Tibial nerve (tissue), 4 donors: ENCODE results near the gene DNAJC25. TPM values are rescaled to one million over a fixed set of nuclear protein-coding genes. Genes with fewer than 3 reads are reported as not detected.

ENCODE experiments used
- DNase-seq, 2 donors: peaks; one replicate each; pipeline ENCODE4 v3.0.0-alpha.2; 2019; ENCODE audit warnings: low spot score in 2 of 2
- H3K27ac ChIP-seq, 4 donors: fragments of 200-600 bp; sonication (generic) in 3 of 4; one replicate each; pipeline ENCODE4 v1.5.1; 2017 to 2019; ENCODE audit warnings: mild to moderate bottlenecking in 1 of 4
- H3K27me3 ChIP-seq, 2 donors: fragments of 200-600 bp; sonication (generic) in 1 of 2; one replicate each; pipeline versions ENCODE4 v1.5.1 to v1.6.0; 2017 to 2019
- H3K36me3 ChIP-seq, 3 donors: fragments of 200-600 bp; sonication (generic); one replicate each; pipeline ENCODE4 v1.5.1; 2018 to 2019
- H3K4me1 ChIP-seq, 4 donors: fragments of 200-600 bp; sonication (generic) in 3 of 4; one replicate each; pipeline ENCODE4 v1.5.1; 2017 to 2019
- H3K4me3 ChIP-seq, 4 donors: fragments of 200-600 bp; sonication (generic) in 3 of 4; one replicate each; pipeline ENCODE4 v1.5.1; 2017 to 2019; ENCODE audit warnings: mild to moderate bottlenecking in 1 of 4, moderate library complexity in 1 of 4
- H3K9me3 ChIP-seq, 4 donors: fragments of 200-600 bp; sonication (generic) in 3 of 4; one replicate each; pipeline ENCODE4 v1.5.1; 2017 to 2019
- CTCF ChIP-seq, 5 experiments: fragments of 200-600 bp in 3 of 5; fragments of 450-650 bp in 2 of 5; sonication (generic) in 3 of 5; IDR thresholded peaks; one replicate each; pipeline ENCODE4 v1.5.1; 2016 to 2019; ENCODE audit warnings: antibody characterized with exemption in 5 of 5, mild to moderate bottlenecking in 3 of 5, moderate library complexity in 2 of 5
- EP300 ChIP-seq, 2 donors: sonication (generic); formaldehyde crosslinking; IDR thresholded peaks; one replicate each; pipeline ENCODE4 v1.6.1; 2017; ENCODE audit warnings: antibody characterized with exemption in 2 of 2, mild to moderate bottlenecking in 1 of 2
- POLR2A ChIP-seq, 2 donors: fragments of 450-650 bp; IDR thresholded peaks; one replicate each; pipeline ENCODE4 v1.6.1; 2017; ENCODE audit warnings: antibody characterized with exemption in 2 of 2, mild to moderate bottlenecking in 2 of 2, moderate library complexity in 2 of 2
- WGBS, 2 donors: methylation state at CpG; one replicate each; pipeline ENCODE4 v1.1.5; 2018; 5-methylcytosine and 5-hydroxymethylcytosine counted together
- total RNA-seq, 4 donors: library from RNA; depleted of rRNA; stranded (reverse); fragments of >200 nt; gene quantifications; one replicate each; pipeline ENCODE4 v1.1.0, GENCODE V29; 2016

Gene DNAJC25
- total RNA-seq, 4 donors from 2014 or later = 9.9 to 14.7 (median 12.6) TPM

- Histone ChIP-seq H3K9me3 (no peaks in the 10 kb centered on the region), H3K36me3 (peaks cover 0 to 6% (median 0%) of the 10 kb centered on the region in 3 donors), H3K27me3 (no peaks in the 10 kb centered on the region), H3K4me1 (no peaks in the 10 kb centered on the region), H3K27ac (no peak overlapping the region), H3K4me3 (no peak overlapping the region)
- no peak for DNase-seq
- TF ChIP-seq CTCF (IDR thresholded peaks at IDR 0.05) (no peak), POLR2A (IDR thresholded peaks at IDR 0.05) (no peak), EP300 (IDR thresholded peaks at IDR 0.05) (no peak)
- WGBS, 2 donors = 58 to 63% methylated on average over 1 of the region's 1 CpG
These were observed 69.6 kb downstream of the DNAJC25 start for GRCh38 chr9:111700776-111701175.

Other genes starting within 250 kb of the DNAJC25 start
- 100 to 1,000 TPM in 2 of 4 donors, 10 to 100 TPM in 2; 87.9 to 150 (median 96.6) TPM for gene ECPAS, start 147.0 kb upstream of the DNAJC25 start, total RNA-seq
- 10 to 100 TPM in 3 of 4 donors, 1 to 10 TPM in 1; 5.7 to 12.0 (median 10.7) TPM for gene ZNF483, start 106.2 kb upstream of the DNAJC25 start, total RNA-seq
- 10 to 100 TPM; 25.7 to 58.8 (median 30.7) TPM for gene PTGR1, start 31.7 kb upstream of the DNAJC25 start, total RNA-seq
- 10 to 100 TPM; 41.8 to 70.2 (median 51.0) TPM for gene GNG10, start 30.3 kb downstream of the DNAJC25 start, total RNA-seq
- gene SHOC1, start 163.6 kb downstream of the DNAJC25 start, total RNA-seq = not detected